H1 (cell line): Measurements from ENCODE around the gene LIN28A. TPM values are rescaled to one million over a fixed set of nuclear protein-coding genes. Genes with fewer than 3 reads are reported as not detected.

ENCODE experiments used
- CTCF ChIA-PET: fragments of 300-600 bp; sonication (Branson Sonifier 250); formaldehyde crosslinking; loops from one replicate; lab custom pipeline; 2021; ENCODE audit not compliant: partially characterized antibody; lab: Charles Lee
- POLR2A ChIA-PET: fragments of 300-600 bp; sonication (Branson Sonifier 250); formaldehyde crosslinking; loops from one replicate; lab custom pipeline; 2021; ENCODE audit warnings: inconsistent platforms; ENCODE audit not compliant: partially characterized antibody; lab: Charles Lee
- DNase-seq, 2 experiments: peaks; one replicate each; pipeline versions ENCODE4 v3.0.0 to v3.0.0-alpha.2; 2010 to 2022; ENCODE audit warnings: low spot score in 2 of 2, low read depth in 1 of 2, mixed read lengths in 1 of 2
- FAIRE-seq: peaks from 2 replicates; lab custom pipeline; 2011; peaks lifted over from hg19 to GRCh38; lab: Jason Lieb, UNC
- H2AFZ ChIP-seq: 2 replicates; pipeline ENCODE4 v1.8.1; 2012; ENCODE audit warnings: low read length, inconsistent platforms
- H2AK5ac ChIP-seq: 2 replicates; pipeline ENCODE4 v1.6.1; 2013; ENCODE audit warnings: low read depth, low read length
- H2BK120ac ChIP-seq: replicated peaks from 2 replicates; pipeline ENCODE3; 2013; ENCODE audit warnings: low read depth, low read length, inconsistent platforms
- H2BK12ac ChIP-seq: 2 replicates; pipeline ENCODE4 v1.6.1; 2013; ENCODE audit warnings: low read depth, low read length
- H2BK15ac ChIP-seq: 2 replicates; pipeline ENCODE4 v1.6.1; 2013; ENCODE audit warnings: low read length
- H2BK20ac ChIP-seq: 2 replicates; pipeline ENCODE4 v1.6.1; 2013; ENCODE audit warnings: low read length
- H2BK5ac ChIP-seq: 2 replicates; pipeline ENCODE4 v1.6.1; 2013; ENCODE audit warnings: low read depth, low read length
- H3K14ac ChIP-seq: 2 replicates; pipeline ENCODE4 v1.6.1; 2013; ENCODE audit warnings: inconsistent platforms; ENCODE audit not compliant: insufficient read length
- H3K18ac ChIP-seq: 2 replicates; pipeline ENCODE4 v1.6.1; 2013; ENCODE audit warnings: low read length; ENCODE audit errors: extremely low read depth
- H3K23ac ChIP-seq: 2 replicates; pipeline ENCODE4 v1.6.1; 2013; ENCODE audit warnings: inconsistent platforms; ENCODE audit not compliant: insufficient read length
- H3K23me2 ChIP-seq: 2 replicates; pipeline ENCODE4 v1.6.1; 2013; ENCODE audit warnings: low read depth, low read length
- H3K27ac ChIP-seq: 2 replicates; pipeline ENCODE4 v1.6.1; 2011; ENCODE audit warnings: low read depth, low read length, inconsistent platforms
- H3K27me3 ChIP-seq, 4 experiments: replicated peaks in 1 of 4; 1 replicate in 1 of 4; 2 replicates in 3 of 4; pipeline versions ENCODE4 v1.6.1 to v1.8.1; 2011 to 2013; ENCODE audit warnings: low read length in 3 of 4, mild to moderate bottlenecking in 3 of 4, inconsistent platforms in 2 of 4, mixed read lengths in 2 of 4, moderate library complexity in 1 of 4; ENCODE audit not compliant: control insufficient read depth in 3 of 4, insufficient read depth in 3 of 4; ENCODE audit errors: extremely low read depth in 1 of 4
- H3K36me3 ChIP-seq, 4 experiments: 2 replicates each; pipeline versions ENCODE4 v1.6.1 to v1.8.1; 2011 to 2013; ENCODE audit warnings: mild to moderate bottlenecking in 4 of 4, low read length in 3 of 4, moderate library complexity in 2 of 4, control low read depth in 1 of 4, inconsistent platforms in 1 of 4; ENCODE audit not compliant: insufficient read depth in 4 of 4, control insufficient read depth in 2 of 4
- H3K4ac ChIP-seq: replicated peaks from 2 replicates; pipeline ENCODE3; 2013; ENCODE audit warnings: low read length, low read depth, mixed read lengths, inconsistent platforms; ENCODE audit not compliant: insufficient read length
- H3K4me1 ChIP-seq, 4 experiments: replicated peaks in 1 of 4; 1 replicate in 1 of 4; 2 replicates in 3 of 4; pipeline versions ENCODE4 v1.6.1 to v1.8.1; 2011 to 2013; ENCODE audit warnings: low read length in 3 of 4, inconsistent platforms in 2 of 4, mixed read lengths in 1 of 4; ENCODE audit not compliant: insufficient read depth in 4 of 4, control insufficient read depth in 3 of 4
- H3K4me2 ChIP-seq, 2 experiments: 2 replicates each; pipeline versions ENCODE4 v1.6.1 to v1.8.1; 2011 to 2013; ENCODE audit warnings: low read depth in 2 of 2, low read length in 2 of 2, control low read depth in 1 of 2, inconsistent platforms in 1 of 2, mild to moderate bottlenecking in 1 of 2; ENCODE audit not compliant: insufficient read depth in 1 of 2
- H3K4me3 ChIP-seq, 4 experiments: fragments of 200-600, 300-600 bp in 1 of 4; sonication (generic), shearing (Covaris generic), sonication (Bioruptor Twin) in 1 of 4; 2 replicates each; pipeline versions ENCODE4 v1.5.1 to v1.8.1; 2011 to 2016; ENCODE audit warnings: low read length in 4 of 4, low read depth in 3 of 4, control low read depth in 2 of 4, inconsistent platforms in 2 of 4, mild to moderate bottlenecking in 2 of 4, mixed read lengths in 1 of 4, moderate library complexity in 1 of 4; ENCODE audit not compliant: insufficient read depth in 2 of 4; ENCODE audit errors: extremely low read depth in 1 of 4
- H3K56ac ChIP-seq: replicated peaks from 2 replicates; pipeline ENCODE3; 2013; ENCODE audit warnings: low read depth, mild to moderate bottlenecking, mixed read lengths, low read length, inconsistent platforms; ENCODE audit not compliant: insufficient read length
- H3K79me1 ChIP-seq: 2 replicates; pipeline ENCODE4 v1.6.1; 2013; ENCODE audit warnings: low read depth, low read length, control low read depth
- H3K79me2 ChIP-seq, 2 experiments: 2 replicates each; pipeline versions ENCODE4 v1.6.1 to v1.8.1; 2012 to 2013; ENCODE audit warnings: low read length in 2 of 2, mild to moderate bottlenecking in 2 of 2, inconsistent platforms in 1 of 2; ENCODE audit not compliant: insufficient read depth in 2 of 2, control insufficient read depth in 1 of 2
- H3K9ac ChIP-seq, 4 experiments: replicated peaks in 1 of 4; 1 replicate in 1 of 4; 2 replicates in 3 of 4; pipeline versions ENCODE4 v1.6.1 to v1.8.1; 2011 to 2013; ENCODE audit warnings: low read depth in 3 of 4, low read length in 3 of 4, control low read depth in 2 of 4, mild to moderate bottlenecking in 2 of 4, moderate library complexity in 2 of 4, inconsistent platforms in 1 of 4; ENCODE audit errors: extremely low read depth in 1 of 4
- H3K9me3 ChIP-seq, 2 experiments: 2 replicates each; pipeline versions ENCODE4 v1.6.1 to v1.8.1; 2012 to 2013; ENCODE audit warnings: mild to moderate bottlenecking in 2 of 2, moderate library complexity in 2 of 2, control low read depth in 1 of 2, inconsistent platforms in 1 of 2, low read depth in 1 of 2, low read length in 1 of 2, mixed read lengths in 1 of 2; ENCODE audit not compliant: insufficient read depth in 2 of 2
- H4K20me1 ChIP-seq, 2 experiments: replicated peaks in 1 of 2; 2 replicates each; pipeline versions ENCODE3 to v1.8.1; 2011 to 2013; ENCODE audit warnings: inconsistent platforms in 2 of 2, low read length in 2 of 2, mild to moderate bottlenecking in 1 of 2; ENCODE audit not compliant: insufficient read depth in 2 of 2, control insufficient read depth in 1 of 2
- H4K5ac ChIP-seq: 2 replicates; pipeline ENCODE4 v1.6.1; 2013; ENCODE audit warnings: low read length, low read depth, mixed read lengths, inconsistent platforms; ENCODE audit not compliant: insufficient read length
- H4K8ac ChIP-seq: 2 replicates; pipeline ENCODE4 v1.8.0; 2013; ENCODE audit warnings: mild to moderate bottlenecking, moderate library complexity, low read length, inconsistent platforms; ENCODE audit not compliant: insufficient read depth; ENCODE audit errors: extremely low read depth
- H4K91ac ChIP-seq: replicated peaks from 2 replicates; pipeline ENCODE3; 2013; ENCODE audit warnings: low read length, mixed read lengths, inconsistent platforms; ENCODE audit not compliant: insufficient read length
- CBX5 ChIP-seq: fragments of 300-800, 300-1000 bp; sonication (generic); IDR thresholded peaks from 2 replicates; pipeline ENCODE4 v1.7.1; 2016; ENCODE audit warnings: antibody characterized with exemption, low read length, low read depth
- EP300 ChIP-seq, 2 experiments: IDR thresholded peaks; 1 replicate in 1 of 2; 2 replicates in 1 of 2; pipeline ENCODE4 v1.6.1; 2011 to 2012; ENCODE audit warnings: low read depth in 2 of 2, low read length in 2 of 2, mild to moderate bottlenecking in 2 of 2, borderline replicate concordance in 1 of 2, inconsistent platforms in 1 of 2, moderate library complexity in 1 of 2
- FOSL1 ChIP-seq: IDR thresholded peaks from 2 replicates; pipeline ENCODE4 v1.6.1; 2011; ENCODE audit warnings: mild to moderate bottlenecking, low read depth, low read length, moderate library complexity; ENCODE audit not compliant: insufficient read depth
- HDAC2 ChIP-seq, 2 experiments: fragments of 300-600 bp in 1 of 2; sonication (generic) in 1 of 2; IDR thresholded peaks; 2 replicates each; pipeline ENCODE4 v1.6.1; 2011 to 2012; ENCODE audit warnings: low read depth in 2 of 2, low read length in 2 of 2, mild to moderate bottlenecking in 2 of 2, moderate library complexity in 2 of 2, borderline replicate concordance in 1 of 2, inconsistent platforms in 1 of 2
- NANOG ChIP-seq: IDR thresholded peaks from 2 replicates; pipeline ENCODE4 v1.6.1; 2011; ENCODE audit warnings: low read length, low read depth, mild to moderate bottlenecking, inconsistent platforms; ENCODE audit not compliant: insufficient read depth, poor library complexity, severe bottlenecking
- NRF1 ChIP-seq: IDR thresholded peaks from 2 replicates; pipeline ENCODE4 v1.6.1; 2011; ENCODE audit warnings: mild to moderate bottlenecking, low read depth, low read length, improper control_type of control experiment
- POLR2AphosphoS5 ChIP-seq: IDR thresholded peaks from 2 replicates; pipeline ENCODE4 v1.6.1; 2011; ENCODE audit warnings: low read depth, low read length
- POU5F1 ChIP-seq: IDR thresholded peaks from 2 replicates; pipeline ENCODE4 v1.6.1; 2011; ENCODE audit warnings: low read depth, mild to moderate bottlenecking, low read length, moderate library complexity
- RAD21 ChIP-seq, 2 experiments: IDR thresholded peaks in 1 of 2; conservative IDR thresholded peaks in 1 of 2; 2 replicates each; pipeline ENCODE4 v1.6.1; 2011; ENCODE audit warnings: low read depth in 2 of 2, low read length in 2 of 2, improper control_type of control experiment in 1 of 2, inconsistent platforms in 1 of 2, mild to moderate bottlenecking in 1 of 2, moderate library complexity in 1 of 2
- RXRA ChIP-seq: IDR thresholded peaks from 2 replicates; pipeline ENCODE4 v1.6.1; 2011; ENCODE audit warnings: low read depth, mild to moderate bottlenecking, low read length, moderate library complexity; ENCODE audit not compliant: insufficient read depth
- SIX5 ChIP-seq: IDR thresholded peaks from 2 replicates; pipeline ENCODE4 v1.6.1; 2011; ENCODE audit warnings: mild to moderate bottlenecking, low read depth, low read length
- WGBS, 2 experiments: shearing (Covaris generic) in 1 of 2; methylation state at CpG; one replicate each; pipeline versions ENCODE4 v1.1.6 to v1.1.7; 2013 to 2015; ENCODE audit warnings: low lambda C conversion rate in 2 of 2, mixed read lengths in 2 of 2, inconsistent platforms in 1 of 2, low coverage in 1 of 2, missing lambda C conversion rate in 1 of 2; ENCODE audit not compliant: insufficient replicate concordance in 2 of 2, insufficient coverage in 1 of 2, insufficient read length in 1 of 2; ENCODE audit errors: extremely low coverage in 1 of 2, missing lambda C conversion rate in 1 of 2; 5-methylcytosine and 5-hydroxymethylcytosine counted together
- polyA plus RNA-seq, 7 experiments: library from polyadenylated mRNA; depleted of rRNA in 3 of 7; stranded (reverse) in 5 of 7; unstranded in 2 of 7; fragments of >200 nt in 5 of 7; fragments of 200-250 nt in 2 of 7; gene quantifications; 1 replicate in 5 of 7; 2 replicates in 1 of 7; 4 replicates in 1 of 7; pipeline versions ENCODE4 v1.2.1 to v1.2.3, GENCODE V29; 2011 to 2013; ENCODE audit warnings: missing spikeins in 2 of 7, mixed read lengths in 2 of 7
- total RNA-seq: library from RNA; stranded (reverse); fragmentation: NEBNext Ultra II Directional; extraction: Animal tissue kit (Norgen Biotek cat#: 25700); gene quantifications from 2 replicates; pipeline ENCODE4 v1.2.1, GENCODE V29; 2021

LIN28A gene
- total and polyA plus RNA-seq, 2 of the 8 experiments (the other 6 are each of a cell fraction or from before 2014, with no cell fraction given), result 403 to 1,486 TPM

GRCh38 chr1:26429721-26430120, 19.1 kb downstream of the LIN28A start:
- CTCF ChIA-PET, result interaction anchor here (0.7 to 2.4 kb wide), 4 partner anchors 10 to 432 kb away, joined by 3 to 6 read pairs (median 4); partner anchors contain the start of gene PAFAH2
- WGBS, 2 experiments, result 73% methylated on average over 2 of the region's 2 CpGs; no CpG with 5 or more reads in 1 of the 2 experiments
- H3K36me3 ChIP-seq, result peaks cover 22 to 50% (median 36%) of the 10 kb centered on the region in 4 experiments
- no peak overlapping the region for H2AK5ac ChIP-seq
- H3K14ac ChIP-seq, result no peak overlapping the region
- no peak overlapping the region for H4K8ac ChIP-seq
- H3K27ac ChIP-seq, result no peak overlapping the region
- FAIRE-seq, result peak; percentile 76
- H3K9ac ChIP-seq, result no peak overlapping the region; a peak in 1 of 7 replicates
- H3K18ac ChIP-seq, result no peak overlapping the region; the same call in 1 of the 2 replicates
- H3K79me1 ChIP-seq, result peaks cover 9% of the 10 kb centered on the region
- peaks cover 4 to 10% of the 10 kb centered on the region in 2 experiments for H4K20me1 ChIP-seq
- peaks cover 11% of the 10 kb centered on the region for H3K23me2 ChIP-seq
- H2BK20ac ChIP-seq, result no peak overlapping the region
- H2BK12ac ChIP-seq, result no peak overlapping the region
- H2AFZ ChIP-seq, result no peak overlapping the region
- no peak overlapping the region for H2BK15ac ChIP-seq
- no peak overlapping the region for H3K56ac ChIP-seq
- no peak overlapping the region for H2BK5ac ChIP-seq
- no peaks in the 10 kb centered on the region for H3K27me3 ChIP-seq
- peaks cover 0 to 37% of the 10 kb centered on the region in 2 experiments; a peak in 2 of 4 replicates for H3K79me2 ChIP-seq
- peaks cover 2 to 14% (median 10%) of the 10 kb centered on the region in 4 experiments; a peak in 6 of 7 replicates for H3K4me1 ChIP-seq
- H4K91ac ChIP-seq, result no peak overlapping the region
- H3K4ac ChIP-seq, result no peak overlapping the region
- no peak overlapping the region for H4K5ac ChIP-seq
- DNase-seq, result no peak
- H3K4me2 ChIP-seq, result peak overlapping the region; percentile 26 to 31; a peak in 2 of 4 replicates
- peak overlapping the region in 1 of 4 experiments; percentile 27; a peak in 2 of 8 replicates for H3K4me3 ChIP-seq
- POLR2A ChIA-PET, result interaction anchor here (0.6 to 11.5 kb wide), 21 partner anchors 10 to 106 kb away, joined by 3 to 175 read pairs (median 4); partner anchors contain the start of genes HMGN2, LIN28A and RPS6KA1
- no peaks in the 10 kb centered on the region for H3K9me3 ChIP-seq
- no peak overlapping the region for H3K23ac ChIP-seq
- H2BK120ac ChIP-seq, result no peak overlapping the region
- no peak for TF ChIP-seq CBX5
- no peak for TF ChIP-seq RAD21 (IDR thresholded peaks at IDR 0.05 in 1 of 2, conservative IDR thresholded peaks at IDR 0.05 in 1 of 2; ENCODE audit: low read depth in 2 of 2, low read length in 2 of 2)
- TF ChIP-seq POLR2AphosphoS5, result peak; percentile 73; the same call in 1 of the 2 replicates
- TF ChIP-seq FOSL1, result no peak
- TF ChIP-seq NRF1, result no peak
- no peak for TF ChIP-seq EP300 (IDR thresholded peaks at IDR 0.05; ENCODE audit: borderline replicate concordance in 1 of 2, low read depth in 2 of 2, low read length in 2 of 2)
- TF ChIP-seq RXRA, result no peak
- no peak for TF ChIP-seq SIX5
- peak; percentile 64 for TF ChIP-seq NANOG
- peak; percentile 97 for TF ChIP-seq POU5F1
- TF ChIP-seq HDAC2 (IDR thresholded peaks at IDR 0.05; ENCODE audit: borderline replicate concordance in 1 of 2, low read depth in 2 of 2, low read length in 2 of 2), result 0 out of 4 replicates have a peak, but pooled peaks of 1 of the 2 experiments have one; percentile 45
